ENCODE results near the gene OBI1.

OBI1 gene, protein sequence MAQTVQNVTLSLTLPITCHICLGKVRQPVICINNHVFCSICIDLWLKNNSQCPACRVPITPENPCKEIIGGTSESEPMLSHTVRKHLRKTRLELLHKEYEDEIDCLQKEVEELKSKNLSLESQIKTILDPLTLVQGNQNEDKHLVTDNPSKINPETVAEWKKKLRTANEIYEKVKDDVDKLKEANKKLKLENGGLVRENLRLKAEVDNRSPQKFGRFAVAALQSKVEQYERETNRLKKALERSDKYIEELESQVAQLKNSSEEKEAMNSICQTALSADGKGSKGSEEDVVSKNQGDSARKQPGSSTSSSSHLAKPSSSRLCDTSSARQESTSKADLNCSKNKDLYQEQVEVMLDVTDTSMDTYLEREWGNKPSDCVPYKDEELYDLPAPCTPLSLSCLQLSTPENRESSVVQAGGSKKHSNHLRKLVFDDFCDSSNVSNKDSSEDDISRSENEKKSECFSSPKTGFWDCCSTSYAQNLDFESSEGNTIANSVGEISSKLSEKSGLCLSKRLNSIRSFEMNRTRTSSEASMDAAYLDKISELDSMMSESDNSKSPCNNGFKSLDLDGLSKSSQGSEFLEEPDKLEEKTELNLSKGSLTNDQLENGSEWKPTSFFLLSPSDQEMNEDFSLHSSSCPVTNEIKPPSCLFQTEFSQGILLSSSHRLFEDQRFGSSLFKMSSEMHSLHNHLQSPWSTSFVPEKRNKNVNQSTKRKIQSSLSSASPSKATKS

DNA sequence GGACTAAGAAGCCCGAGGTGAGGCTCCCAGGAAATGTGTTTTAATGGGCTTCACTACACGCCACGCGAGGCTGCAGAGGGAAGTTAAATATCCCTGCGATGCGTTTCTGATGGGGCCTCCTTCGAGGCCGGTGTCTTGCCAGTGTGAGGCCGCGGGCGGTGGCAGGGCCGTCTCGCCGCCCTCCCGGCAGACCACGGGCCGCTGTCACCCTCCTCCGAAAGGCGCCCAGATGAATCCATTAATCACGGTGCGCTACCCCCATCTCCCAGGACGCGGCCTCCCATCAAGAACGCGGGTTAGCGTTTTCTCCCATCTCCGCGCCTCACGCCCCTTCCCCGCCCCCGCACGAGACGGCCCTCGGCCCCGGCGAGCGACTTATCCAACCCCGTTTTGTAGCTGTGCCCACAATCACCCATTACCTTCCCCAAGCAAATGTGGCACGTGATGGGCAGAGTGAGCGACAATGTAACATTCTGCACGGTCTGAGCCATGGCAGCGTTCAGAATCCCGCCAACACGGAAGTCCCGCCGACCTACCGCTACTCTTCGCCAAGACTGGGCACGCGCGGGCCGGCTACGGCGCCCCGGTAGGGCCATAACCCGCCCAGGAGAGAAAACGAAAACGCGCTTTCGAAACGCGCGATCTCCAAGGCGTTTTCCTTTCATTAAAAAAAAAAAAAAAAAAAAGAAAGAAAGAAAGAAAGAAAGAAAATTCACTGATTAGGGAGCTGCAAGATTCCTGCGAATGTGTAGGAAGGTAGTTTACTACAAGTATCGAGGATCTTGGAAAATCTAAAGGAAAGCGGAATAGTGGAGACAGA is at the start of gene OBI1:
TSS of gene OBI1 (minus strand) at position 526 of the 820 bp plus-strand sequence. CDS start at position 491, 35 bp downstream.
- Histone ChIP-seq H3K9ac (ENCODE audit: low read length) (peak within 1 kb of the TSS; percentile 82), H3K4me3 (ENCODE audit: low read depth, low read length, poor library complexity, severe bottlenecking) (peak within 1 kb of the TSS; percentile 76), H3K36me3 (ENCODE audit: insufficient read depth, low read length) (peaks cover 11% of the 10 kb centered on the region), H3F3A (ENCODE audit: insufficient read depth, low read length) (no peaks in the 10 kb centered on the region; the same call in 1 of the 2 replicates), H4K20me1 (ENCODE audit: insufficient read depth, low read length) (peaks cover 4% of the 10 kb centered on the region; the same call in 1 of the 2 replicates), H2AFZ (ENCODE audit: low read length) (peak within 1 kb of the TSS; percentile 95), H3K27me3 (ENCODE audit: insufficient read depth, low read length) (no peaks in the 10 kb centered on the region), H3K79me2 (ENCODE audit: insufficient read depth, low read length) (peaks cover 49% of the 10 kb centered on the region), H3K4me1 (ENCODE audit: insufficient read depth, low read length, severe bottlenecking) (peaks cover 24% of the 10 kb centered on the region), H3K9me2 (ENCODE audit: low read depth, low read length) (no peaks in the 10 kb centered on the region), H3K27ac (ENCODE audit: low read depth, low read length, poor library complexity, severe bottlenecking) (peak within 1 kb of the TSS; percentile 61), H3K9me3 (ENCODE audit: low read length) (no peaks in the 10 kb centered on the region), H3K4me2 (ENCODE audit: low read length) (peak within 1 kb of the TSS; percentile 84)
- TF ChIP-seq, protein P1, sequence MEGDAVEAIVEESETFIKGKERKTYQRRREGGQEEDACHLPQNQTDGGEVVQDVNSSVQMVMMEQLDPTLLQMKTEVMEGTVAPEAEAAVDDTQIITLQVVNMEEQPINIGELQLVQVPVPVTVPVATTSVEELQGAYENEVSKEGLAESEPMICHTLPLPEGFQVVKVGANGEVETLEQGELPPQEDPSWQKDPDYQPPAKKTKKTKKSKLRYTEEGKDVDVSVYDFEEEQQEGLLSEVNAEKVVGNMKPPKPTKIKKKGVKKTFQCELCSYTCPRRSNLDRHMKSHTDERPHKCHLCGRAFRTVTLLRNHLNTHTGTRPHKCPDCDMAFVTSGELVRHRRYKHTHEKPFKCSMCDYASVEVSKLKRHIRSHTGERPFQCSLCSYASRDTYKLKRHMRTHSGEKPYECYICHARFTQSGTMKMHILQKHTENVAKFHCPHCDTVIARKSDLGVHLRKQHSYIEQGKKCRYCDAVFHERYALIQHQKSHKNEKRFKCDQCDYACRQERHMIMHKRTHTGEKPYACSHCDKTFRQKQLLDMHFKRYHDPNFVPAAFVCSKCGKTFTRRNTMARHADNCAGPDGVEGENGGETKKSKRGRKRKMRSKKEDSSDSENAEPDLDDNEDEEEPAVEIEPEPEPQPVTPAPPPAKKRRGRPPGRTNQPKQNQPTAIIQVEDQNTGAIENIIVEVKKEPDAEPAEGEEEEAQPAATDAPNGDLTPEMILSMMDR (IDR thresholded peaks at IDR 0.05; ENCODE audit: low read length), result no peak
- TF ChIP-seq EZH2 (IDR thresholded peaks at IDR 0.05; ENCODE audit: borderline replicate concordance, low read length), result no peak

DNA sequence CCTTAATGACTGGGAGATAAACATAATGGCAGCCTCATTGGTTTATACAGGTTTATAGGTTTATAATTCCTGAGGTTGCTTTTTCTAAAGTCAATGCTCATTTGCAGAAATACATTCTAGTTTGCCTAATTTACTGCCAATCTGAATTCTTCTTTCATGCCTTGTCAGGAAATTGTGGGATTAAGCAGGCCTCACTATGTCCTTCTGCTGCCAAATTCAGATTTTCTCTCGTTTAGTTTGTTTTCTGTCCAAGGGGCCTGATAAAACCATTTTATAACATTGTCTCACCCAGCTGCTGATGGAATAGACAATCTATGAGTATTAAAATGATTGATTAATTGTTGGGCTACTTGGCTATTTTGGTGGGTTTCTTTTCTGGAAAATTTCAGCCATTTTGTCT is 42.4 kb upstream of the OBI1 start:
- H3K9ac ChIP-seq (ENCODE audit: low read length), result no peak overlapping the region
- no peaks in the 10 kb centered on the region for H3K9me3 ChIP-seq (ENCODE audit: low read length)
- H3K4me3 ChIP-seq (ENCODE audit: low read depth, low read length, poor library complexity, severe bottlenecking), result no peak overlapping the region
- H3K9me2 ChIP-seq (ENCODE audit: low read depth, low read length), result no peaks in the 10 kb centered on the region
- H3K79me2 ChIP-seq (ENCODE audit: insufficient read depth, low read length), result no peaks in the 10 kb centered on the region
- H3K4me2 ChIP-seq (ENCODE audit: low read length), result no peak overlapping the region
- no peaks in the 10 kb centered on the region for H4K20me1 ChIP-seq (ENCODE audit: insufficient read depth, low read length)
- H3F3A ChIP-seq (ENCODE audit: insufficient read depth, low read length), result no peaks in the 10 kb centered on the region
- H2AFZ ChIP-seq (ENCODE audit: low read length), result no peak overlapping the region
- TF ChIP-seq, protein P1 (IDR thresholded peaks at IDR 0.05; ENCODE audit: low read length), result no peak
- TF ChIP-seq EZH2 (IDR thresholded peaks at IDR 0.05; ENCODE audit: borderline replicate concordance, low read length), result no peak
- no peak overlapping the region for H3K27ac ChIP-seq (ENCODE audit: low read depth, low read length, poor library complexity, severe bottlenecking)
- H3K36me3 ChIP-seq (ENCODE audit: insufficient read depth, low read length), result no peaks in the 10 kb centered on the region
- H3K27me3 ChIP-seq (ENCODE audit: insufficient read depth, low read length), result no peaks in the 10 kb centered on the region
- no peaks in the 10 kb centered on the region for H3K4me1 ChIP-seq (ENCODE audit: insufficient read depth, low read length, severe bottlenecking)

DNA sequence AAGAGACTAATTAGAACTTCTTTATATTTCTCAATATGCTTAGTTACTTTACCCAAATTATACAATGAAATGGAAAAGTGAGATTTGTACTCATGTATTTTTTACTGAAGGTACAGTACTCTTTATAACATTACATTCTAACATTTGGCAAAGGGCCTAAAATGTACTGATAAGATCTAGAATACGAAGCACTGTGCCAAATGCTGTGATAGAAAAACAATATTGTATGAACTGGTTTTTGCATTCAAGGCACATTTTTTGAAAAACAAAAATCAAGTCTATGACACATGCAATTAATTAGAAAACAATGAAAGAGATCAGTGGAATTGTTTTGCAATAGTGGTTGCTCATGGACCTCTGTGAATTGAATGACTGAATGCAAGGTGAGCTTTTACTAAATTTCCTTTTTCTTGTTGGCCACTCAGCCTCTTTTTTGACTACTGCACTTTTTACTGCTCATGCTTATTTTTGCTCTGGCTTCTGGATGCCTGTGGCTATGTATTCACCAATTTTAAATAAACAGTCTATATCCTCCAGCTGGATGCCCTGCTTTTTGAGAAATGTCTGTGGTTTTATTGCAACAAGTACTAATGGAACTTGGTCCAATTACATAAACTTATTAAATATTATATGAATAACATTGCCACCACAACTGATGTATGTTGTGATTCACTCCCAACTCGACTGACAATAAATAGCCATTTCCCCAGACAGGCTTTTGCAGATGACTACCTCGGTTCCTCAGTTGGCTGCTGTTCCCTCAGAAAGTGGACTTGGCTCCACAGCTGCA is 41.4 kb upstream of the OBI1 start:
- Histone ChIP-seq H3K27ac (ENCODE audit: low read depth, low read length, poor library complexity, severe bottlenecking) (no peak overlapping the region), H3K9ac (ENCODE audit: low read length) (no peak overlapping the region), H3K9me2 (ENCODE audit: low read depth, low read length) (no peaks in the 10 kb centered on the region), H3K4me1 (ENCODE audit: insufficient read depth, low read length, severe bottlenecking) (no peaks in the 10 kb centered on the region), H3K79me2 (ENCODE audit: insufficient read depth, low read length) (no peaks in the 10 kb centered on the region), H3K4me2 (ENCODE audit: low read length) (no peak overlapping the region), H3K4me3 (ENCODE audit: low read depth, low read length, poor library complexity, severe bottlenecking) (no peak overlapping the region), H3K9me3 (ENCODE audit: low read length) (no peaks in the 10 kb centered on the region), H3K36me3 (ENCODE audit: insufficient read depth, low read length) (no peaks in the 10 kb centered on the region), H3K27me3 (ENCODE audit: insufficient read depth, low read length) (no peaks in the 10 kb centered on the region), H4K20me1 (ENCODE audit: insufficient read depth, low read length) (no peaks in the 10 kb centered on the region), H3F3A (ENCODE audit: insufficient read depth, low read length) (no peaks in the 10 kb centered on the region), H2AFZ (ENCODE audit: low read length) (no peak overlapping the region)
- TF ChIP-seq, protein P1 (IDR thresholded peaks at IDR 0.05; ENCODE audit: low read length), result no peak
- no peak for TF ChIP-seq EZH2 (IDR thresholded peaks at IDR 0.05; ENCODE audit: borderline replicate concordance, low read length)
